ENCODE results near the gene OPTC.
"Not testable (repeated sequence)": the region's sequence is repeated elsewhere in the genome, so short reads cannot be mapped to it uniquely, and the experiment has no call there.

OPTC gene, protein sequence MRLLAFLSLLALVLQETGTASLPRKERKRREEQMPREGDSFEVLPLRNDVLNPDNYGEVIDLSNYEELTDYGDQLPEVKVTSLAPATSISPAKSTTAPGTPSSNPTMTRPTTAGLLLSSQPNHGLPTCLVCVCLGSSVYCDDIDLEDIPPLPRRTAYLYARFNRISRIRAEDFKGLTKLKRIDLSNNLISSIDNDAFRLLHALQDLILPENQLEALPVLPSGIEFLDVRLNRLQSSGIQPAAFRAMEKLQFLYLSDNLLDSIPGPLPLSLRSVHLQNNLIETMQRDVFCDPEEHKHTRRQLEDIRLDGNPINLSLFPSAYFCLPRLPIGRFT

DNA sequence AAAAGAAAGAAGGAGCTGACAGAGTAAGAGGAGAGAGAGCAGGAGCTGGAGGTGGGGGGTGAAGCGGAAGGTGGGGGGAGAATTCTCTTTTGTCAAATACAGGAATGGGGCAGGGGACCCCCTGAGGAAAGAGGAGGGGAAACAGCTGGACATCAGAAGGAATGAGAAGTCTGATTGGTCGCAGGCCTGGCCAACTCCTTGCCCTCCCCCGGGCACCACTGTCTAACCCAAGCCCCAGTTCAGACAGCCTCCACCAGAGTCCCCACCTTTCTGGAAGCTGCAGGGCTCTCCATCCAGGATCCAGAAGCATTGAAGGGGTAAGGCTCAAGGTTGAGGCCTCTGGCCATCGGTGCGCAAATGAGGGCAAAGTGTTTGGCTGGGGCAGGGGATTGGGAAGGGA lies at the start of gene OPTC:
OPTC (plus strand) TSS at position 253 of the 400 bp plus-strand sequence. CDS start 1,853 bp downstream, outside the sequence.
- DNase-seq = no peak

GRCh38 chr1:203444171-203444576 lies 49.8 kb upstream of the OPTC start:
- no peak for DNase-seq

- no peak for DNase-seq
Measured at GRCh38 chr1:203447151-203447550, 46.8 kb upstream of the OPTC start.

- DNase-seq = not testable (repeated sequence)
Measured at GRCh38 chr1:203447598-203447997, 46.4 kb upstream of the OPTC start.

DNA sequence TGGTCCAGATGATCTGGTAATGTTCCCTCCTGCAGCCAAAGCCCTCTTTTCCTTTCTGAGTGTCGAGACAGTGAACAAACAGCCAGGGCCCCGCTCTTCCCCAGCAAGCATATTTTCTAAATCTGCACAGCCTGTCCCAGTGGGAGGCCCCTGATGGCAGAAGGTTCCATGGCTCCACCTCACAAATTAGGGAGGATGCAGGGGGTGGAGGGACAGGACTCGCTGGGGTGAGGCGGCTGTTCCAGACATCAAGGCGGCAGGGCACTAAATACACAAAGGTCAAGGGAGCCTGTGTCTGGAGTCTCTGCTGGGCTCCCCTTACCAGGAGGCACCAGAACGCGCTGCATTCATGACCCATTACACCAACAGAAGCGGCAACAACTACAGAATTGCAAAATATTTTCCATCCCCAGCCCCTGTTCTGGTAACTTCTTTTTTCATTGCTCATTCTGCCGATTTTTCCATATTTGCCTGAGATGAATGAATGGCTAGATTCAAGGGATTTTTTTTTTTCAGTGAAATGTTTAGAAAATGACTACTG lies 45.4 kb upstream of the OPTC start:
- DNase-seq = no peak

GRCh38 chr1:203450001-203450400 lies 44.0 kb upstream of the OPTC start:
- DNase-seq = no peak

GRCh38 chr1:203450479-203451149 lies 43.3 kb upstream of the OPTC start:
- DNase-seq = no peak

- DNase-seq = no peak
Measured at GRCh38 chr1:203451836-203452784, 41.8 kb upstream of the OPTC start.

DNA sequence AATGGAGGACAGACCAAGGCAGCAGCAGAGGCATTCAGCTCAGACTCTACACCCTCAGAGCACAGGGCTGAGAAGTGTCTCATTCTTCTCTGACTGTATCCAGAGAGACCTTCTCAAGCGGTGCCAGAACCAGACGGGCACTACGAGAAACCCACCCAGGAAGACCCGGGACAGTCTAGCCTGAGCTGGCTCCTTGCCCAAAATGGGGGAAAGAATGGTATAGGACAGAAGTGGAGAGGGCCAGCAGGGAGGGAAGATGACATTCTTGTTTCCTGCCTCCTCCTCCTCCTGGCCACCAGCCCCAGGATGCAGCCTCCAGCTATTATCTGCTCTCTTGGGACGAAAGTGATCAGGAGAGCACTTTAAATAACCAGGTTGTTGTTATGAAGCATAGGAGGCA lies 40.9 kb upstream of the OPTC start:
- no peak for DNase-seq

- no peak for DNase-seq
Measured at GRCh38 chr1:203453616-203454015, 40.3 kb upstream of the OPTC start.

- DNase-seq = no peak
Measured at GRCh38 chr1:203454986-203455471, 38.9 kb upstream of the OPTC start.

GRCh38 chr1:203455706-203456105 lies 38.2 kb upstream of the OPTC start:
- DNase-seq = no peak

DNA sequence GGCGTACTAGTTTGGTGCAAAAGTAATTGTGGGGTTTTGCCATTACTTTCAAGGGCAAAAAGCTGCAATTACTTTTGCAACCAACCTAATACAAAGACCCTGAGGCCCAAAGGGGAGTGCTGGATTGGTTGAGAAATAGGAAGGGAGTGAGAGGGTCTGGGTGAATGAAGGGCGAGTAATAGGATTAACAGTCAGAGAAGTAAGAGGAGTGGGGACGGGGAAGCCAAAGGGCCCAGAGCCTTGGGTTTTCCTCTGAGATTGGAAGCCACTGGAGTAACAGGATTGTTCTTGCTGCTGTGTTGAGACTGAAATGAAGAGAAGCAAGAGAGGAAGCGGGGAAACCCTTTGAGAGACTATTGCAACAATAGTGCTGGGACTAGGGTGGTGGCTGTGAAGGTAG lies 37.4 kb upstream of the OPTC start:
- DNase-seq = no peak

GRCh38 chr1:203458078-203458477 lies 35.9 kb upstream of the OPTC start:
- no peak for DNase-seq

DNA sequence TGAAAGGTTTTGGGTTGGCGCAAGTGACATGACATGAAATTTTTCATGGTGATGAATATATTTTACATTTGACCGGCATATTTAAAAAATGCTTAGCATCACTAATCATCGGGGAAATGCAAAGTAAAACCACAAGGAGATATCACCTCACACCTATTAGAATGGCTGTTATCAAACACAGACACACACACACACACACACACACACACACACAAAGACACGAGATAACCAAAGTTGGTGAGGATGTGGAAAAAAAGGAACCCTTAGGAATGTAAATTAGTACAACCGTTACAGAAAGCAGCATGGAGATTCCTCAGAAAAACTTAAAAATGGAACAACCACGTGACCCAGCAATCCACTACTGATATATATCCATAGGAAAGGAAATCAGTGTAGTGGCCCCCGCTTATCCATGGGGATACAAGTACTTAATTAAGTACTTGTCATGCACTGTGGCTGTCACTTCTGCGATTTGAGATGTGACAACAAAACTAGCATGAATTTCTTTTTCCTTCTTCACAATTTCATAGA lies 34.2 kb upstream of the OPTC start:
- DNase-seq = no peak

DNA sequence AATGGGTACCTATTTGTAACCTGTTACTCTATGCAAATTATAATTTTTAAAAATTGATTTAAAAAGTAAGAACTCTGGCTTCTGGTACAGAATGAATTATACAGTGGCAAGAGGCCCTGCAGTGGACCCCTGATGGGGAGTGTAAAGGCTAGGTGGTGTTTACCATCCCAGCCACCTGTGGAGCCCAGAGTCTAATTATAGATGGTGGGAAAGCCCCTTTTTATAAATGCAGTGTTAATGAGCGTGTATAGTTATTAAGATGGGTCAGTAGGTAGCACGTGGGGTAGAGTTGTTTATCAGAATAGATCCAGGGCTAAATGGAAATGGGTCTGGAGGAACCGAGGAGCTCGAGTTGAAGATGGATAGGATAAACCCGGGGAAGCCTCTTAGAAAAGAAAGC lies 32.2 kb upstream of the OPTC start:
- no peak for DNase-seq

GRCh38 chr1:203462143-203462542 lies 31.8 kb upstream of the OPTC start:
- no peak for DNase-seq

DNA sequence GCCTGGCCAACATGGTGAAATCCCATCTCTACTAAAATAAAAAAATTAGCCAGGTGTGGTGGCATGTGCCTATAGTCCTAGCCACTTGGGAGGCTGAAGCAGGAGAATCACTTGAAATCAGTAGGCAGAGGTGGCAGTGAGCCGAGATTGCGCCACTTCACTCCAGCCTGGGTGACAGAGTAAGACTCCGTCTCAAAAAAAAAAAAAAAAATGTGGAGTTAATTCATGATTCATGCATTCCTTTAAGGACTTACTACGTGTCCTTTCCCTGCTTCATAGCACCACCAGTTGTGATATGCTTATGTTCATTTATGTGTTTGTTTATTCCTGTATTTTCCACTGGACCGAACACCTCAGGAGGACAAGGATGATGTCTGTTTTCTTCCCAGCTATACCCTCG lies 31.1 kb upstream of the OPTC start:
- DNase-seq = no peak

GRCh38 chr1:203463469-203464062 lies 30.4 kb upstream of the OPTC start:
- DNase-seq = no peak

GRCh38 chr1:203464226-203464625 lies 29.7 kb upstream of the OPTC start:
- DNase-seq = no peak

DNA sequence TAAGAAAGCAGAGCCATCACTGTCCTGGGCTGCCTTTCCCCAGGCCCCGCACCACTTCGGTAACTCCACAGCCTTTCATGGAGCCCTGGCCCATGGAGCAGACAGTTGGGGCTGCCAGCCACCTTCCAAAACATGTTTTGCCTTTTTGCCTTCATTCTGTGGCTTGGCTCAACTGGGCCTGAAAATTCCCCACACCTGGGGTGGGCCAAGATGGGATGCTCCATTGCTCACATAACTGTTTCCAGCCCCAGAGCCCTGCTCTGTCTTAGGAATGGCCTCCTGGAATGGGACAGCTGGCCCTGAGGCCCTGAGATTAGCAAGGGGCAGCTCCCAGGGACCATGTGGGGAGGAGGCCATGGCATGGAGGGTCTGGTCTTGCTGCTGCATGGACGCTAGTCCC lies 29.2 kb upstream of the OPTC start:
- DNase-seq = no peak

DNA sequence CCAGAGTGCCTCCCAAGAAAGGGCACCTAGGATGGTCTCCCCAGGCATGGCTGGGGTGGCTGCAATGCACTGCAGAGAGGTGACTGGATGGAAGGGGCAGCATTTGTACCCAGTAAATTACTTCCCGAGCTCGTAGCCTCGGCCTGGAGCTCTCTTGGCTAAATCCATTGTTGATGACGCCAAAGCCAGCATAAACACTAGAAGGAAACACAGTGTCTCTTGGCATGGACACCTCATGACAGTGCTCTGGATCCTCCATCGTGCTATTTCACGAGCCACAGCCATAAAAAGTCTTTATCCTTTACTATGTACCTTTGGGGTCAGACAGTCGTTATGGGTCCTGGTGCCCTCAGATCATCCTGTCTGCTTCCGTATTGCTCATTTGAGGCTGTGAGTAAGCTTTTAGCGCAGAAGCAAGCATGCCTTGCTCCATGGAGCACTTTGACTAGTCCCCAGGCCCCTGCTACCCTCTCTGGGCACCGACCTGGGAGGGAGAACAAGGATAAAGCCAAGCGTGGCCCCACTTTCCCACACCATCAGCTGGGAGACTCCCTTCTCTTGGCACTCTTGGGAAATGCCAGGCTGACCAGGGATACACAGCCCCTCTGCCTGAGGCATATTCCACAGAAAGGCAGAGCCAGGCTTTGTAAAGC lies 28.7 kb upstream of the OPTC start:
- DNase-seq = no peak

All from stimulated activated CD4-positive, alpha-beta T cell treated with anti-CD3 and anti-CD28 coated beads, Interleukin-1b, Interleukin-23, amount 100 ng/mL, for 48 hours (primary cell).